ENCODE data around the gene TMEM120B. TPM values are rescaled to one million over a fixed set of nuclear protein-coding genes. Genes with fewer than 3 reads are reported as not detected.

The TMEM120B gene
- total RNA-seq, 1 experiment from 2014 or later, result 23.8 TPM

DNA sequence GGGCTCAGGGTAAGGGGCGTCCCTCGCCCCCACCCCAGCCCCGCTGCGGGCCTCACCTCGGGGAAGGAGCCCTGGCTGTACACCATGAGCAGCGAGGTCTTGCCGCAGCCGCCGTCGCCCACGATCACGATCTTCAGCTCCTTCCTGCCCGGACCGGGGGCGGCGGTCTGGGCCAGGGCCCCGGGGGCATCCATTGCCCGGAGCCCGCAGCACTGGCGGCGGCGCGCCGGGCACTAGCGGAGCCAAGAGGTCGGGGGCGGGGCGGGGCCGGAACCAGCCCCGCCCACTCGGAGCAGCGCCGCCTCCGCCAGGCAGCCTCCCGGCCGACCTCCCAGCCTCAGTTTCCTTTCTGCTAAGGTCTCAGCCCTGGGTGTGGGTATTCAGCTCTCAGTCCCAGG is 80.9 kb downstream of the TMEM120B start, which contains the start of gene RHOF:
TSS of gene RHOF (minus strand) at position 249 of the 398 bp plus-strand sequence. CDS start at position 194, 55 bp downstream.
- DNase-seq, result peak; percentile 96
- H3K36me3 ChIP-seq (replicated peaks; ENCODE audit: control insufficient read depth, insufficient read depth, low read length), result peaks cover 9% of the 10 kb centered on the region
- H3K27me3 ChIP-seq (ENCODE audit: control insufficient read depth, insufficient read depth, low read length), result peaks cover 2% of the 10 kb centered on the region; the same call in 1 of the 2 replicates
- peak within 1 kb of the TSS; percentile 79 for H3K4me3 ChIP-seq (ENCODE audit: insufficient read depth, low read depth, low read length)

DNA sequence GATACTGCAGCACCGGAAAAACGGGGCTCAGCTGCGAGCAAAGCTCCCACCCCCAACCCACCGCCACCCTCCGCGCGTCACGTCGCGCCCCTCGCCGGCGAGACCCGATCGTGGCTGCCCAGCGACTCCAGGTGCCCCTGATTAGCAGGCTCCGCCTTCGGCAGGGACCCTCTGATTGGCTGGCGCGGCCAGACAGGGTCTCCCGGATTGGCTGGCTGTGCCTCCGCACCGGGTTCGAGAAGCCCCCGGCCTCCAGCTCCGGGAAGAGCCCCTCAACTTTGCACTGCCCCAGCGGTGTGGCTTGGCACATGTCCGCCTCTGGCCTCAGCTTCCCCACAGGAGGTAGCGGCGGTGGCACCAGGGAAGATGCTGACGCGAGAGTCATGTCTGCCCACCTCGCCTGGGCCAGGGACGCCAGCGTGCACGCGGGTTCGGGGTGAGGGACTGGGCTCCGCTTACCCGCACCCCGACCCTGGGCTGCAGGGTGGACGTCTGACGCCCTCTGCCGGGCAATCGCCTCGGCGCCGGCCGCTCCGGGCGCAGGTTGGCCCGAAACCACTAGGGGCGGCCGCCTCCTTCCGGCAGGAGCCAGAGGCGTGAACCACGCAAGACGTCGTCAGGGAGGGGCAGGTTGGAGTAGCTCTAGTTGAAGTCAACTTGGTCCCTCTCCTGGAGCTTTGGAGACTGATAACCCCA is 81.4 kb downstream of the TMEM120B start:
- Histone ChIP-seq H3K4me3 (ENCODE audit: insufficient read depth, low read depth, low read length) (peak overlapping the region; percentile 79), H3K36me3 (replicated peaks; ENCODE audit: control insufficient read depth, insufficient read depth, low read length) (peaks cover 9% of the 10 kb centered on the region), H3K27me3 (ENCODE audit: control insufficient read depth, insufficient read depth, low read length) (peaks cover 2% of the 10 kb centered on the region; the same call in 1 of the 2 replicates)
- DNase-seq, result peak; percentile 98

DNA sequence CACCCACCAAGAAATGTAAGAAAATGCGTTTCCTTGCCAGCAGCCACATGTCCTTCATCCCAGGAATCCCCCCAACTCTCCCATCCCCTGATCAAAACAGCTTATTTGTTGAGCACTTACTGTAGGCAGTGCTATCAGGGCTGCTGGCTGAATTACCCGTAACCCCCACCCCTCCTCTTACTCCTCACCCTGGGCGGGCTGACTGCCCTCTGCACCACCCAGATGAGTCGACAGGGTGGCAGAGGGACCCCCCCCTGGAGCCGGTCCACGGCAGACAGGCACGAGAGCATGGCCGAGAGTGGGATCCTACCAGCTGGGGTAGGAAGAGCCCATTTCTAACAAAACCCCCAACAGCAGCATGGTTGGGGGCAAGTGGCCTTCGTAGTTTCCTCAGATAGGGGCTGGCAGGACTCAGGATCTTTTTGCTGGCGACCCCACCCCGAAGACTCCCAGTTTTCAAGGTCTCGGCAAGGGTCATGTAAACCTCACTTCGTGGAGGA is 82.0 kb downstream of the TMEM120B start:
- Histone ChIP-seq H3K36me3 (replicated peaks; ENCODE audit: control insufficient read depth, insufficient read depth, low read length) (peaks cover 9% of the 10 kb centered on the region), H3K27me3 (ENCODE audit: control insufficient read depth, insufficient read depth, low read length) (peaks cover 2% of the 10 kb centered on the region; the same call in 1 of the 2 replicates), H3K4me3 (ENCODE audit: insufficient read depth, low read depth, low read length) (peak overlapping the region; percentile 17; the same call in 1 of the 2 replicates)
- DNase-seq, result peak; percentile 79

GRCh38 chr12:121795034-121795968 is 82.7 kb downstream of the TMEM120B start:
- Histone ChIP-seq H3K27me3 (ENCODE audit: control insufficient read depth, insufficient read depth, low read length) (peaks cover 2% of the 10 kb centered on the region; the same call in 1 of the 2 replicates), H3K4me3 (ENCODE audit: insufficient read depth, low read depth, low read length) (no peak overlapping the region), H3K36me3 (replicated peaks; ENCODE audit: control insufficient read depth, insufficient read depth, low read length) (peaks cover 9% of the 10 kb centered on the region)
- DNase-seq, result peak; percentile 95

GRCh38 chr12:121796855-121797751 is 84.6 kb downstream of the TMEM120B start:
- DNase-seq, result peak; percentile 96
- peaks cover 9% of the 10 kb centered on the region for H3K36me3 ChIP-seq (replicated peaks; ENCODE audit: control insufficient read depth, insufficient read depth, low read length)
- peaks cover 2% of the 10 kb centered on the region; the same call in 1 of the 2 replicates for H3K27me3 ChIP-seq (ENCODE audit: control insufficient read depth, insufficient read depth, low read length)
- peak overlapping the region; percentile 27 for H3K4me3 ChIP-seq (ENCODE audit: insufficient read depth, low read depth, low read length)

DNA sequence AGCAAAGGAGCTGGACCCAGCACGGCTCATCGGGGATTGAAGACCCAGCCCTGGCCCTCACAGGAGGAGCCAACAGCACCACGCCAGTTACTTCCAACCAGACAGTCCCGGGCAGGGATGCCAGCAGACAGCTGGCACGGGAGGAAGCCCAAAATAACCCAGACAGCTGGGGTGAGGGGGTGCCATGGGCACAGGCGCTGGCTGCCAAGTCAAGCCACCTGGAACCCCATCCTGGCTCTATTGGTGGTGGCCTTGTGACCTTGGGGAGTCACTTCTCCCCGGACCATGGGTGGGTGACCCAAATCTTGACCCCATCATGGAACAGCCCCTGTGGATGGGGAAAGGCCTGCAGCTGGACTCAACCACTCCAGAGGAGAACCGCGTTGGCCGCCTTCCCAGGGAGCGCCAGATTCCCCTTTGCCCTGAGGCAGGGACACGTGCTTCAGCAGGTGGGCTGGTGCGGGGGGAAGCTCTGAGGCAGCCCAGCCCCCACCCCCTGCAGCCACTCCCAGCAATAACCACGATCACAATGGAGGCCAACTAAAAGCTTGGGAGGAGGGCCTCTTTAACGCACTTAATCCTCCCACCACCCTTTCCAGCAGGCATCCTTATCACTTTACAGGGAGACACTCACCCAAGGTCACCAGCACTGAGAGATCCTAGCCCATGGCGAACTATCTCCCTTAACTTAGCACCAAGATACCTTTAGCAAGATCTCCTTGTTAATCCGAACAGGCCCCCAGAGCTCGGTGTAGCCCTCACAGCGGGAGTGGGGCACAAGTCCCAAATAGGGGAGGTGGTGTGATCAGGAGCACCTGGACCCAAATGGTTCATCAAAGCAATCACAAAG is 85.6 kb downstream of the TMEM120B start:
- peak; percentile 74 for DNase-seq
- H3K27me3 ChIP-seq (ENCODE audit: control insufficient read depth, insufficient read depth, low read length), result no peaks in the 10 kb centered on the region; the same call in 1 of the 2 replicates

GRCh38 chr12:121798787-121799155 is 86.2 kb downstream of the TMEM120B start:
- peak overlapping the region; percentile 79; the same call in 1 of the 2 replicates for H3K4me3 ChIP-seq (ENCODE audit: insufficient read depth, low read depth, low read length)
- peaks cover 9% of the 10 kb centered on the region for H3K36me3 ChIP-seq (replicated peaks; ENCODE audit: control insufficient read depth, insufficient read depth, low read length)
- no peak for DNase-seq
- no peaks in the 10 kb centered on the region for H3K27me3 ChIP-seq (ENCODE audit: control insufficient read depth, insufficient read depth, low read length)

More for the DNA sequence above, 85.6 kb downstream of the TMEM120B start:
- Histone ChIP-seq H3K4me3 (ENCODE audit: insufficient read depth, low read depth, low read length) (peak overlapping the region; percentile 12; the same call in 1 of the 2 replicates), H3K36me3 (replicated peaks; ENCODE audit: control insufficient read depth, insufficient read depth, low read length) (peaks cover 9% of the 10 kb centered on the region)

- H3K4me3 ChIP-seq (ENCODE audit: insufficient read depth, low read depth, low read length), result peak overlapping the region; percentile 79
- peak; percentile 86 for DNase-seq
- peaks cover 9% of the 10 kb centered on the region for H3K36me3 ChIP-seq (replicated peaks; ENCODE audit: control insufficient read depth, insufficient read depth, low read length)
- H3K27me3 ChIP-seq (ENCODE audit: control insufficient read depth, insufficient read depth, low read length), result no peaks in the 10 kb centered on the region
These were observed 86.7 kb downstream of the TMEM120B start for GRCh38 chr12:121799156-121799841.

DNA sequence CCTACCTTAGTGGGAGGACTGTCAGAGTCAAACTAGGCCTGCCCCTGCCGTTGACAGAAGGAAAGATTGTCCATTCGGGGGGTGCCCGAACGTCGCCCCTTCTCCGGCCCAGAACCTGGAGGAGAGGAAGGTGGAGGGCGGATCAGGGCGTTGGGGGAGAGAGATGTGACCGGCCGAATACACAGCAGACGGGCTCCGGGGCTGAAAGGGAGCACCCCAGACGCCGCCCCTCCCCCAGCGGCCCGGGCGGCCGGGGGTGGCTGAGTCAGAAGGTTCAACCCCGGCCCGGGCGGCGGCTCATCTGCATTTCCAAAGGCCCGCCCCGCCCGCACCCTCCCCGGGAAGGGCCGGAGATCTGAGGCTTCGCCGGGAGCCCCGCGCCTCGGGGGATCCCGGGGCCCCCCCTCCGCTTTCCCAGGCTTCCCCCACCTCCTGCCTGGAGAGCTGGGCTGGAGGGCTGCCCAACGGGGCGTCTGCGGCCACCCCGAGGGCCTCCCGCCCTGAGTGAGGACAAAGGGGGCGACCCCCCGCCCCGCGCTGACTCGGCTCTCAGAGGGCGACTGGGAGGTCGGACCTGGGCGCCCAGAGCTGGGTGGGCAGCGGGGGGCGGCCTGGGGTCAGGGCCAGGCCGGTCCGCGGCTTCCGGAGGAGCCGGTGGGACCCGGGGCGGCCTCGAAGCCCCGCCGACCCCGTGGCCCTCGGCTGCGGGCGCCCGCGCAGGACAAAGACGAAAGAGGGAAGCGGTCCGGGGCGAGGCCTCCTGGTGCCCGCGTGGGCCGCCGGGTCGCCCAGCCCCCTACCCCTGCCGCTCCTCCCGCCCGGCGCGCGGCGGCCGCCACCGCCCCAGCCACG is 87.5 kb downstream of the TMEM120B start:
- Histone ChIP-seq H3K27me3 (ENCODE audit: control insufficient read depth, insufficient read depth, low read length) (no peaks in the 10 kb centered on the region), H3K4me3 (ENCODE audit: insufficient read depth, low read depth, low read length) (peak overlapping the region; percentile 79), H3K36me3 (replicated peaks; ENCODE audit: control insufficient read depth, insufficient read depth, low read length) (peaks cover 9% of the 10 kb centered on the region)
- peak; percentile 95 for DNase-seq

DNA sequence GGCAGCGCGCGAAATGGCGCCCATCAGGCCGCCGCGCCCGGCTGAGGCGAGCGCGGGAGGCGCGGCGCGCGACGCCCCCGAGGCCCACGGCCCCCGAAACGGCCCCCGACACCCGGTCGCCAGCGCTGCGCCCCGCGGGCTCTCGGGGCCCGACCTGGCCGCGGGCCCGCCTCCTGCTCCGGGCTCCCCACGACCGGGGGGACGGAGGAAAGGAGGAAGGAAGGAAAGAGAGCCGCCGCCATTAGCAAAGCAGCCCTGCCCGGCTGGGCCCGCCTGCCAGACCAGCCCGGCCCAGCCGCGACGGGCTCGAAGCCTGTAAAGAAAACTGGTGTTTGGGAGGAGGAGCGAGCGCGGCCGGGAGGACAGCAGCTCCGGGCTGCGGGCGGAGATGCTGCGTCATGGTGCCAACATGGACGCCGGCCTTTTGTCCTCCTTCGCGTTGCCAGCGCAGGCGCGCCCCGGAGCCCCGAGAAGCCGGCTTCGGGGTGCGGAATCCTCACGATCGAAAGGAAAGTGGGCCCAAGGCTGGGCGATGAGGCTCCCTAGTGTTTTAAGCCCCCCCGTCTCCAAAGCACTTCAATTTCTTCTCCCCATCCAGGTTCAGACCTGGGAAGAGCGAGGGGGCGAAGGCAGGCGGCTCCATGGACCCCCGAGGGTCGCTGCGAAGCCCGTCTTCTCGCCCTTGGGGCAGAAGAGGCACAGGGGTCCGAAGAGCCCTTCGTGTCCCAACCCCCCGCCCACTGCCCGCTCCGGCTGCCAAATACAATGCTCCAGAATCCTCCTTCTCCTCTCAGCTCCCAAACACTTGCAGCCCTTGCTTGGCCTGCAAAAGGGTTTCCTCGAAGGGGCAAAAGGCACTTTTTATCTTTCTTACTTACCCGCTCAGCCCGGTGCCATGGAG is 88.4 kb downstream of the TMEM120B start:
- Histone ChIP-seq H3K36me3 (replicated peaks; ENCODE audit: control insufficient read depth, insufficient read depth, low read length) (peaks cover 6% of the 10 kb centered on the region), H3K27me3 (ENCODE audit: control insufficient read depth, insufficient read depth, low read length) (no peaks in the 10 kb centered on the region), H3K4me3 (ENCODE audit: insufficient read depth, low read depth, low read length) (peak overlapping the region; percentile 79)
- peak; percentile 88 for DNase-seq
